GM21786 (cell line): ENCODE data around the gene NLGN4X.
"Not testable (repeated sequence)": the region's sequence is repeated elsewhere in the genome, so short reads cannot be mapped to it uniquely, and the experiment has no call there.

ENCODE experiments used
- ATAC-seq: cut with Tn5 transposase; IDR thresholded peaks from one replicate; pipeline ENCODE4 v1.9.1; 2021; ENCODE audit not compliant: unreplicated experiment

NLGN4X gene

GRCh38 chrX:6015423-6015822, 213.2 kb downstream of the NLGN4X start:
- ATAC-seq = no peak

- ATAC-seq = no peak
These were observed 216.3 kb downstream of the NLGN4X start for GRCh38 chrX:6012357-6012756.

- ATAC-seq = no peak
These were observed 222.8 kb downstream of the NLGN4X start for GRCh38 chrX:6005856-6006255.

- no peak for ATAC-seq
These were observed 224.1 kb downstream of the NLGN4X start for GRCh38 chrX:6004529-6004928.

GRCh38 chrX:6002056-6002455, 226.6 kb downstream of the NLGN4X start:
- ATAC-seq = no peak

GRCh38 chrX:5998901-5999300, 229.8 kb downstream of the NLGN4X start:
- ATAC-seq = no peak

GRCh38 chrX:5998456-5998855, 230.2 kb downstream of the NLGN4X start:
- no peak for ATAC-seq

- ATAC-seq = no peak
These were observed 237.3 kb downstream of the NLGN4X start for GRCh38 chrX:5991393-5991792.

GRCh38 chrX:5979338-5979737, 249.3 kb downstream of the NLGN4X start:
- ATAC-seq = no peak

- ATAC-seq = no peak
These were observed 252.3 kb downstream of the NLGN4X start for GRCh38 chrX:5976332-5976731.

GRCh38 chrX:5971300-5971699, 257.4 kb downstream of the NLGN4X start:
- ATAC-seq = no peak

- ATAC-seq = no peak
These were observed 263.3 kb downstream of the NLGN4X start for GRCh38 chrX:5965406-5965805.

GRCh38 chrX:5959286-5959685, 269.4 kb downstream of the NLGN4X start:
- ATAC-seq = no peak

GRCh38 chrX:5958523-5958922, 270.1 kb downstream of the NLGN4X start:
- ATAC-seq = no peak

GRCh38 chrX:5957506-5957905, 271.2 kb downstream of the NLGN4X start:
- ATAC-seq = no peak

GRCh38 chrX:5936438-5936837, 292.2 kb downstream of the NLGN4X start:
- no peak for ATAC-seq

- no peak for ATAC-seq
These were observed 300.4 kb downstream of the NLGN4X start for GRCh38 chrX:5928224-5928623.

- ATAC-seq = no peak
These were observed 311.7 kb downstream of the NLGN4X start for GRCh38 chrX:5916945-5917344.

GRCh38 chrX:5915783-5916182, 312.9 kb downstream of the NLGN4X start:
- no peak for ATAC-seq

- no peak for ATAC-seq
These were observed 321.5 kb downstream of the NLGN4X start for GRCh38 chrX:5907207-5907606.

- ATAC-seq = not testable (repeated sequence)
These were observed 325.0 kb downstream of the NLGN4X start for GRCh38 chrX:5903586-5904190.

- no peak for ATAC-seq
These were observed 330.2 kb downstream of the NLGN4X start for GRCh38 chrX:5898463-5898862.

- ATAC-seq = no peak
These were observed 337.3 kb downstream of the NLGN4X start for GRCh38 chrX:5891378-5891777.
